ENCODE data around the gene NKX2-8.

Gene NKX2-8

GRCh38 chr14:36583893-36584811, 1.7 kb upstream of the NKX2-8 start:
- Histone ChIP-seq H3K36me3 (replicated peaks) (no peaks in the 10 kb centered on the region), H3K4me3 (ENCODE audit: low read depth, low read length) (no peak overlapping the region), H3K27ac (no peak overlapping the region), H3K27me3 (replicated peaks) (peaks cover 77% of the 10 kb centered on the region)
- TF ChIP-seq, protein P1, sequence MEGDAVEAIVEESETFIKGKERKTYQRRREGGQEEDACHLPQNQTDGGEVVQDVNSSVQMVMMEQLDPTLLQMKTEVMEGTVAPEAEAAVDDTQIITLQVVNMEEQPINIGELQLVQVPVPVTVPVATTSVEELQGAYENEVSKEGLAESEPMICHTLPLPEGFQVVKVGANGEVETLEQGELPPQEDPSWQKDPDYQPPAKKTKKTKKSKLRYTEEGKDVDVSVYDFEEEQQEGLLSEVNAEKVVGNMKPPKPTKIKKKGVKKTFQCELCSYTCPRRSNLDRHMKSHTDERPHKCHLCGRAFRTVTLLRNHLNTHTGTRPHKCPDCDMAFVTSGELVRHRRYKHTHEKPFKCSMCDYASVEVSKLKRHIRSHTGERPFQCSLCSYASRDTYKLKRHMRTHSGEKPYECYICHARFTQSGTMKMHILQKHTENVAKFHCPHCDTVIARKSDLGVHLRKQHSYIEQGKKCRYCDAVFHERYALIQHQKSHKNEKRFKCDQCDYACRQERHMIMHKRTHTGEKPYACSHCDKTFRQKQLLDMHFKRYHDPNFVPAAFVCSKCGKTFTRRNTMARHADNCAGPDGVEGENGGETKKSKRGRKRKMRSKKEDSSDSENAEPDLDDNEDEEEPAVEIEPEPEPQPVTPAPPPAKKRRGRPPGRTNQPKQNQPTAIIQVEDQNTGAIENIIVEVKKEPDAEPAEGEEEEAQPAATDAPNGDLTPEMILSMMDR (IDR thresholded peaks at IDR 0.05; ENCODE audit: low read depth, low read length, missing control alignments) = no peak
- in situ Hi-C loops (cut with HindIII; ENCODE audit: low pct_ligation_motif_present, low sequenced_read_pairs) = no loop called here
- DNase-seq = no peak

- Histone ChIP-seq H3K27me3 (replicated peaks) (peaks cover 82% of the 10 kb centered on the region), H3K27ac (no peak overlapping the region), H3K36me3 (replicated peaks) (no peaks in the 10 kb centered on the region), H3K4me3 (ENCODE audit: low read depth, low read length) (no peak overlapping the region)
- TF ChIP-seq, protein P1 (IDR thresholded peaks at IDR 0.05; ENCODE audit: low read depth, low read length, missing control alignments) = no peak
- in situ Hi-C loops (cut with HindIII; ENCODE audit: low pct_ligation_motif_present, low sequenced_read_pairs) = no loop called here
- no peak for DNase-seq
Observed at GRCh38 chr14:36583242-36583892, 953 bp upstream of the NKX2-8 start.

- in situ Hi-C loops (cut with HindIII; ENCODE audit: low pct_ligation_motif_present, low sequenced_read_pairs) = no loop called here
- H3K4me3 ChIP-seq (ENCODE audit: low read depth, low read length) = no peak overlapping the region
- no peak overlapping the region for H3K27ac ChIP-seq
- H3K27me3 ChIP-seq (replicated peaks) = peaks cover 78% of the 10 kb centered on the region
- TF ChIP-seq, protein P1 (IDR thresholded peaks at IDR 0.05; ENCODE audit: low read depth, low read length, missing control alignments) = no peak
- H3K36me3 ChIP-seq (replicated peaks) = no peaks in the 10 kb centered on the region
- no peak for DNase-seq
Observed at GRCh38 chr14:36582874-36583241, 444 bp upstream of the NKX2-8 start.

GRCh38 chr14:36580856-36581831, 1.3 kb downstream of the NKX2-8 start:
- H3K27me3 ChIP-seq (replicated peaks) = peaks cover 73% of the 10 kb centered on the region
- H3K36me3 ChIP-seq (replicated peaks) = no peaks in the 10 kb centered on the region
- H3K27ac ChIP-seq = no peak overlapping the region
- H3K4me3 ChIP-seq (ENCODE audit: low read depth, low read length) = peak overlapping the region; percentile 37
- TF ChIP-seq, protein P1 (IDR thresholded peaks at IDR 0.05; ENCODE audit: low read depth, low read length, missing control alignments) = no peak
- in situ Hi-C loops (cut with HindIII; ENCODE audit: low pct_ligation_motif_present, low sequenced_read_pairs) = no loop called here
- no peak for DNase-seq

DNA sequence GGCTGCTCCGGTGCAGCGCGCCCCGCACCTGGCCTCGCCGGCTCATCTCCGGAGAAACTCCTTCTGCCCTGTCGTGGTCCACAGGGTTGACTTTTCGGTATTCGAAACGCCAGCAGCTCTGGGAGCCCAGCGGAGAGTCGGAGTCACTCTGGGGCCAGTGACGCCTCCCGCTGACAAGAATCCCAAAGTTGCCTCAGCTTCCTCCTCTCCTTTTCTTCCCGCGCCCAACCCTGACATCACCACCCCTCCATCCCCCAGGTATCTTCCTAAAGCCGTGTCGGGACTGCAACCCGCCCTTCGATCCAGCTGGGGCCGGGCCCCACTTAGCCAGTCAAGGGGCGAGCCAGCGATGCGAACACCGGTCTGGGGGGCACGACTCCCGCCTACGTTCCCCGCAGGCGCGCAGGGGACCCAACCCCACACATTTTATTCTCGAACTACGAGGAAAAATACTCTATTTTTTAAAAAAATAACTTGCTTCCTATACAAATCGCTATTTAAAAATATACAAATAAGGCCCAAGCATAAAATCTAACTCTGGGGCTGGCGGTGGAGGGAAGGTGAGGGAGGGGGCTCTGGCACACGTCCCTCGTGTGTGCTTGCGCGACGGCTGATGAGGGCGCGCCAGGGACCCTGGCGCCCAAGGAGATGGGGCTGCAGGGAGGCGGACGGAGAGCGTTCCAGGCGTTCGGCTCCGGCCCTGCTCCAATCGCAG, 2.1 kb downstream of the NKX2-8 start:
- no peak for DNase-seq
- H3K4me3 ChIP-seq (ENCODE audit: low read depth, low read length) = no peak overlapping the region
- H3K27me3 ChIP-seq (replicated peaks) = peaks cover 69% of the 10 kb centered on the region
- in situ Hi-C loops (cut with HindIII; ENCODE audit: low pct_ligation_motif_present, low sequenced_read_pairs) = no loop called here
- no peaks in the 10 kb centered on the region for H3K36me3 ChIP-seq (replicated peaks)
- TF ChIP-seq, protein P1 (IDR thresholded peaks at IDR 0.05; ENCODE audit: low read depth, low read length, missing control alignments) = no peak
- H3K27ac ChIP-seq = no peak overlapping the region
